CD4-positive, alpha-beta memory T cell (primary cell): Measurements from ENCODE around the gene EED. TPM values are rescaled to one million over a fixed set of nuclear protein-coding genes. Genes with fewer than 3 reads are reported as not detected.
A peak's percentile ranks its signal among the peaks of the same experiment; 100 is the strongest.

ENCODE experiments used
- CTCF ChIA-PET: fragments of 350-600 bp; sonication (Branson Sonifier 250); formaldehyde crosslinking; loops from one replicate; lab custom pipeline; 2021; ENCODE audit warnings: inconsistent platforms; ENCODE audit not compliant: partially characterized antibody; lab: Charles Lee
- POLR2A ChIA-PET: fragments of 350-600 bp; sonication (Branson Sonifier 250); formaldehyde crosslinking; loops from one replicate; lab custom pipeline; 2021; ENCODE audit not compliant: partially characterized antibody; lab: Charles Lee
- DNase-seq, 5 donors: peaks; one replicate each; pipeline versions ENCODE4 v3.0.0 to v3.0.0-alpha.2; 2020 to 2022; ENCODE audit warnings: mixed read lengths in 1 of 5
- H3K27ac ChIP-seq: one replicate; pipeline ENCODE4 v1.7.0; 2013; ENCODE audit warnings: low read depth, low read length
- H3K27me3 ChIP-seq: 2 replicates; pipeline ENCODE4 v1.7.0; 2013; ENCODE audit warnings: mild to moderate bottlenecking, low read length, moderate library complexity; ENCODE audit not compliant: insufficient read depth
- H3K36me3 ChIP-seq: 2 replicates; pipeline ENCODE4 v1.7.0; 2013; ENCODE audit warnings: mild to moderate bottlenecking, low read length, moderate library complexity; ENCODE audit not compliant: insufficient read depth
- H3K4me1 ChIP-seq: 2 replicates; pipeline ENCODE4 v1.7.0; 2013; ENCODE audit warnings: mild to moderate bottlenecking, low read length, moderate library complexity; ENCODE audit not compliant: insufficient read depth
- H3K4me3 ChIP-seq, 2 donors: one replicate each; pipeline ENCODE4 v1.7.0; 2013; ENCODE audit warnings: low read length in 2 of 2, mild to moderate bottlenecking in 1 of 2
- H3K9me3 ChIP-seq, 2 donors: one replicate each; pipeline ENCODE4 v1.7.0; 2013; ENCODE audit warnings: low read length in 2 of 2, control low read depth in 1 of 2; ENCODE audit not compliant: control insufficient read depth in 1 of 2
- H3K27ac Mint-ChIP-seq, 7 donors: one replicate each; pipeline ENCODE4 v1.8.0; 2020 to 2021; ENCODE audit warnings: mixed read lengths in 7 of 7, mild to moderate bottlenecking in 6 of 7, inconsistent platforms in 3 of 7, moderate library complexity in 3 of 7
- H3K27me3 Mint-ChIP-seq, 2 donors: one replicate each; pipeline ENCODE4 v1.8.0; 2020 to 2021; ENCODE audit warnings: mixed read lengths in 2 of 2
- H3K36me3 Mint-ChIP-seq, 2 donors: one replicate each; pipeline ENCODE4 v1.8.0; 2020 to 2021; ENCODE audit warnings: mixed read lengths in 2 of 2, inconsistent platforms in 1 of 2, mild to moderate bottlenecking in 1 of 2
- H3K4me1 Mint-ChIP-seq, 4 donors: one replicate each; pipeline ENCODE4 v1.8.0; 2020 to 2021; ENCODE audit warnings: mixed read lengths in 4 of 4, mild to moderate bottlenecking in 1 of 4
- H3K4me3 Mint-ChIP-seq, 8 donors: one replicate each; pipeline ENCODE4 v1.8.0; 2020 to 2021; ENCODE audit warnings: mixed read lengths in 8 of 8, mild to moderate bottlenecking in 7 of 8, moderate library complexity in 6 of 8, inconsistent platforms in 3 of 8
- H3K9me3 Mint-ChIP-seq, 8 donors: one replicate each; pipeline ENCODE4 v1.8.0; 2020 to 2021; ENCODE audit warnings: mixed read lengths in 8 of 8, mild to moderate bottlenecking in 5 of 8, inconsistent platforms in 3 of 8, moderate library complexity in 1 of 8
- intact Hi-C: fragments of 100-400 bp; cut with micrococcal nuclease; formaldehyde crosslinking; loops from one replicate; pipeline ENCODE4 v1.15.1; 2023
- polyA plus RNA-seq, 2 donors: library from polyadenylated mRNA; unstranded; fragments of 300-500 nt; fragmentation: Illumina TruSeq; gene quantifications; one replicate each; pipeline ENCODE4 v1.2.3, GENCODE V29; 2021
- total RNA-seq, 2 experiments: library from RNA; stranded (reverse); gene quantifications; one replicate each; pipeline ENCODE4 v1.2.3, GENCODE V29; 2021

The EED gene
- total and polyA plus RNA-seq, 4 experiments from 2014 or later = 15.5 to 51.0 (median 37.0) TPM

GRCh38 chr11:86246293-86246675, 1.7 kb downstream of the EED start:
- Mint-ChIP-seq H3K4me3 (no peak overlapping the region), H3K4me1 (peaks cover 3 to 41% (median 18%) of the 10 kb centered on the region in 4 donors), H3K27ac (no peak overlapping the region), H3K27me3 (no peaks in the 10 kb centered on the region), H3K36me3 (peaks cover 4 to 7% of the 10 kb centered on the region in 2 donors), H3K9me3 (peaks cover 0 to 4% (median 0%) of the 10 kb centered on the region in 8 donors)
- peak overlapping the region; percentile 99 for H3K27ac ChIP-seq
- peak overlapping the region; percentile 89 to 98 for H3K4me3 ChIP-seq
- H3K36me3 ChIP-seq = no peaks in the 10 kb centered on the region
- ChIA-PET POLR2A (interaction anchor here (1.0 to 5.5 kb wide), 5 partner anchors 10 to 178 kb away, joined by 3 to 40 read pairs (median 5); partner anchors contain the start of genes HIKESHI and PICALM), CTCF (interaction anchor here (1.4 to 1.7 kb wide), 2 partner anchors 14 to 391 kb away, joined by 3 to 6 read pairs; partner anchors contain the start of gene CCDC83)
- H3K4me1 ChIP-seq = peaks cover 67% of the 10 kb centered on the region
- intact Hi-C loops = no loop called here
- no peaks in the 10 kb centered on the region for H3K9me3 ChIP-seq
- H3K27me3 ChIP-seq = no peaks in the 10 kb centered on the region
- no peak for DNase-seq

- Mint-ChIP-seq H3K9me3 (peaks cover 0 to 3% (median 0%) of the 10 kb centered on the region in 8 donors), H3K4me1 (peaks cover 16 to 48% (median 27%) of the 10 kb centered on the region in 4 donors), H3K27me3 (no peaks in the 10 kb centered on the region), H3K4me3 (peak overlapping the region in 6 of 8 donors; percentile 13 to 84 (median 59)), H3K27ac (peak overlapping the region in 6 of 7 donors; percentile 15 to 86 (median 58)), H3K36me3 (peaks cover 9 to 13% of the 10 kb centered on the region in 2 donors)
- CTCF ChIA-PET = no interaction called here
- Histone ChIP-seq H3K27me3 (no peaks in the 10 kb centered on the region), H3K27ac (peak overlapping the region; percentile 10), H3K4me1 (peaks cover 78% of the 10 kb centered on the region), H3K4me3 (peak overlapping the region in 1 of 2 donors; percentile 3), H3K36me3 (no peaks in the 10 kb centered on the region), H3K9me3 (no peaks in the 10 kb centered on the region)
- POLR2A ChIA-PET = interaction anchor here (0.9 to 5.5 kb wide), 2 partner anchors 29 to 179 kb away, joined by 3 to 40 read pairs; partner anchors contain the start of gene PICALM
- DNase-seq = no peak
- intact Hi-C loops = no loop called here
Measured at GRCh38 chr11:86247608-86248007, 3.1 kb downstream of the EED start.

- no peak overlapping the region for H3K27ac ChIP-seq
- Mint-ChIP-seq H3K36me3 (peaks cover 9 to 22% of the 10 kb centered on the region in 2 donors), H3K4me3 (peak overlapping the region in 6 of 8 donors; percentile 39 to 84 (median 57)), H3K4me1 (peaks cover 23 to 42% (median 32%) of the 10 kb centered on the region in 4 donors), H3K9me3 (peaks cover 0 to 3% (median 0%) of the 10 kb centered on the region in 8 donors), H3K27me3 (no peaks in the 10 kb centered on the region), H3K27ac (peak overlapping the region in 5 of 7 donors; percentile 48 to 82 (median 64))
- no peak overlapping the region for H3K4me3 ChIP-seq
- intact Hi-C loops = no loop called here
- ChIA-PET CTCF (interaction anchor here (1.6 kb wide), 1 partner anchor 207 kb away, joined by 5 read pairs; no protein-coding TSS in a partner anchor), POLR2A (interaction anchor here (1.3 kb wide), 1 partner anchor 14 kb away, joined by 4 read pairs; no protein-coding TSS in a partner anchor)
- H3K36me3 ChIP-seq = no peaks in the 10 kb centered on the region
- DNase-seq = no peak
- no peaks in the 10 kb centered on the region for H3K27me3 ChIP-seq
- no peaks in the 10 kb centered on the region for H3K9me3 ChIP-seq
- peaks cover 75% of the 10 kb centered on the region for H3K4me1 ChIP-seq
Measured at GRCh38 chr11:86248609-86249008, 4.1 kb downstream of the EED start.

GRCh38 chr11:86249307-86250098, 5.0 kb downstream of the EED start:
- Histone ChIP-seq H3K36me3 (no peaks in the 10 kb centered on the region), H3K4me1 (peaks cover 70% of the 10 kb centered on the region), H3K27me3 (no peaks in the 10 kb centered on the region), H3K9me3 (no peaks in the 10 kb centered on the region), H3K4me3 (peak overlapping the region in 1 of 2 donors; percentile 19), H3K27ac (peak overlapping the region; percentile 32)
- H3K27me3 Mint-ChIP-seq = no peaks in the 10 kb centered on the region
- peak overlapping the region in 7 of 8 donors; percentile 10 to 79 (median 71) for H3K4me3 Mint-ChIP-seq
- peaks cover 0 to 3% (median 0%) of the 10 kb centered on the region in 8 donors for H3K9me3 Mint-ChIP-seq
- H3K4me1 Mint-ChIP-seq = peaks cover 23 to 42% (median 33%) of the 10 kb centered on the region in 4 donors
- ChIA-PET POLR2A (interaction anchor here (1.3 kb wide), 1 partner anchor 13 kb away, joined by 4 read pairs; no protein-coding TSS in a partner anchor), CTCF (interaction anchor here (1.1 to 1.6 kb wide), 2 partner anchors 42 to 208 kb away, joined by 3 to 5 read pairs; no protein-coding TSS in a partner anchor)
- intact Hi-C loops = no loop called here
- H3K27ac Mint-ChIP-seq = peak overlapping the region in 5 of 7 donors; percentile 56 to 75 (median 66)
- peaks cover 9 to 22% of the 10 kb centered on the region in 2 donors for H3K36me3 Mint-ChIP-seq
- DNase-seq = no peak

GRCh38 chr11:86251345-86251744, 6.8 kb downstream of the EED start:
- ChIA-PET CTCF (interaction anchor here (1.2 kb wide), 1 partner anchor 11 kb away, joined by 3 read pairs; no protein-coding TSS in a partner anchor), POLR2A (interaction anchor here (0.8 to 1.1 kb wide), 2 partner anchors 9 to 586 kb away, joined by 3 read pairs; partner anchors contain the start of gene CREBZF)
- Mint-ChIP-seq H3K27ac (peak overlapping the region in 5 of 7 donors; percentile 23 to 74 (median 66)), H3K9me3 (peaks cover 0 to 3% (median 0%) of the 10 kb centered on the region in 8 donors), H3K27me3 (no peaks in the 10 kb centered on the region), H3K4me3 (peak overlapping the region; percentile 13 to 87 (median 73)), H3K4me1 (peaks cover 23 to 46% (median 39%) of the 10 kb centered on the region in 4 donors), H3K36me3 (peaks cover 9 to 33% of the 10 kb centered on the region in 2 donors)
- no peaks in the 10 kb centered on the region for H3K27me3 ChIP-seq
- no peak for DNase-seq
- peaks cover 6% of the 10 kb centered on the region for H3K36me3 ChIP-seq
- no peaks in the 10 kb centered on the region for H3K9me3 ChIP-seq
- no peak overlapping the region for H3K27ac ChIP-seq
- H3K4me1 ChIP-seq = peaks cover 67% of the 10 kb centered on the region
- peak overlapping the region in 1 of 2 donors; percentile 4 for H3K4me3 ChIP-seq
- intact Hi-C loops = no loop called here

GRCh38 chr11:86255896-86256295, 11.3 kb downstream of the EED start:
- Histone ChIP-seq H3K36me3 (peaks cover 20% of the 10 kb centered on the region), H3K27ac (no peak overlapping the region), H3K4me1 (peaks cover 23% of the 10 kb centered on the region), H3K9me3 (no peaks in the 10 kb centered on the region), H3K4me3 (no peak overlapping the region), H3K27me3 (no peaks in the 10 kb centered on the region)
- intact Hi-C loops = no loop called here
- peaks cover 14 to 38% (median 24%) of the 10 kb centered on the region in 4 donors for H3K4me1 Mint-ChIP-seq
- peak overlapping the region in 1 of 8 donors; percentile 8 for H3K4me3 Mint-ChIP-seq
- no peaks in the 10 kb centered on the region for H3K9me3 Mint-ChIP-seq
- CTCF ChIA-PET = no interaction called here
- DNase-seq = no peak
- no peaks in the 10 kb centered on the region for H3K27me3 Mint-ChIP-seq
- H3K27ac Mint-ChIP-seq = peak overlapping the region in 2 of 7 donors; percentile 17 to 55
- peaks cover 19 to 58% of the 10 kb centered on the region in 2 donors for H3K36me3 Mint-ChIP-seq
- POLR2A ChIA-PET = interaction anchor here (1.6 to 1.8 kb wide), 2 partner anchors 10 to 11 kb away, joined by 5 to 7 read pairs; partner anchors contain the start of gene EED
